HG02943 (cell line): ENCODE data around the gene TNFAIP8.

Source experiments
- ATAC-seq: cut with Tn5 transposase; IDR thresholded peaks from one replicate; pipeline ENCODE4 v1.9.1; 2021; ENCODE audit warnings: mild to moderate bottlenecking, low read depth, moderate library complexity; ENCODE audit not compliant: unreplicated experiment

TNFAIP8 gene

DNA sequence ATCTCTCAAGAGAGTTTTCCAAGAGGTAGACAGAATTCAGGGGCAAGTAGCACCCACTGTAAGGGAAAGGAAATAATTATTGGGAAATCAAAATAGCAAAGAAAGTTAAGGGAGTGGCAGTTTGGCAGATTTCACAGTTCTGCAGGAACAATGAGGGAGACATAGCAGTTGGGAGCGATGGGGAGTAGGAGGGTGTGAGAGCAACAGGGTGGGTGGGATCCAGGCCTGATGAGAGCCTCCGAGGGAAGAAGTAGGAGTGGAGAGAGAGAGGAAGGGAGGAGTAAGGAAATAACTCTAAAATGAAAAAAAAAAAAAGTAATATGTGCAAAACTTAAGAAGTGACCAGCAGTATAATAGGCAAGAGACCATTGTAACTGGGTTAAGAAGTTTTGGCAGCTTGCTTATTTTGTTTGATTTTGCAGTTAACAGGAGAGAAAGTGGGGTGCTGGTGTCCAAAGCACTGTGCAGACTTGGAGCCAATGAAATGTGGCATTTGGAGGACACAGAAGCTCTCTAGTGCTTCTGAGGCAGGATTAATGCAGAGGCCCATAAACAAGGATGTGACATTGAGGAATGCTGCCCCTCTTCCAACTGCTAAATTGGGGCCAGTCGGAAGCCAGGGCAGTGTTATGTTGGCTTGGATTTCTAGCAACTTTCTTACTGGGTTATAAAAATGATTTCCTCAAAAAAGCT, 10.2 kb downstream of the TNFAIP8 start:
- no peak for ATAC-seq

DNA sequence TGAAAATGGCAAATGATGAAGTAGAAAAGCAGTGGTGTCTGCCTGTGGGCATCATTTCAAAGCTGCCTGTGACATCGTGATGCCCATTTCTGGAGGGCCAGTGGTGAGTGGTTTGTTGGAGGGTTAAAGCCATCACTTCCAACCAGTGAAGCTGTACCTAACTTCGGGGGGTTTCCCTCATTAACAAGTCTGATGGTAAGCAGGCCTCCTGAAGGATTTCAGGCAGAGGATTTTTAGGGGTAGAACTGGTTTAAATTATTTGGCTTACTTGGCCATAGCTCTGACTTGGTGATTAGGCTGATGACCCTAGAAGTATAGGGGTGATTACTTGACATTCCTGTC, 10.7 kb downstream of the TNFAIP8 start:
- ATAC-seq, result no peak

- peak; percentile 62 for ATAC-seq
These were observed 11.9 kb downstream of the TNFAIP8 start for GRCh38 chr5:119367502-119368237.

DNA sequence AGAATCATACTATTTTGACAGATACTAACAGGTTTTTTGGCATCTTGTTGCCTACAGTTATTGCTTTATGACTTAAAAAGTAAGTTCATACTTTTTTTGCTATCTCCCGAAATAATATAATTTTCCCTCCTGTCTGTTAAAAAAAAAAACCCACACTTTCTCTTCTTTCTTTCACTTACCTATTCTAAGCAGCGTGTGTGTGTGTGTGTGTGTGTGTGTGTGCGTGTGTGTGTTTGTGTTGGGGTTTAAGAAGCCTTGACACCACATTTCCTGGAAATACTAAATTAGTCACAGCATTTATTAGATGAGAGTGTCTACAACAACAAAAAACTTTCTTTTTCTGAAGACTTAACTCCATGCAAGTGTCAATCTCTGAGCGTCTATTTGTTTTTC, 12.4 kb downstream of the TNFAIP8 start:
- ATAC-seq, result no peak

GRCh38 chr5:119370486-119370885, 14.7 kb downstream of the TNFAIP8 start:
- ATAC-seq, result no peak

- no peak for ATAC-seq
These were observed 15.3 kb downstream of the TNFAIP8 start for GRCh38 chr5:119371146-119371545.

- no peak for ATAC-seq
These were observed 17.6 kb downstream of the TNFAIP8 start for GRCh38 chr5:119373449-119373858.

DNA sequence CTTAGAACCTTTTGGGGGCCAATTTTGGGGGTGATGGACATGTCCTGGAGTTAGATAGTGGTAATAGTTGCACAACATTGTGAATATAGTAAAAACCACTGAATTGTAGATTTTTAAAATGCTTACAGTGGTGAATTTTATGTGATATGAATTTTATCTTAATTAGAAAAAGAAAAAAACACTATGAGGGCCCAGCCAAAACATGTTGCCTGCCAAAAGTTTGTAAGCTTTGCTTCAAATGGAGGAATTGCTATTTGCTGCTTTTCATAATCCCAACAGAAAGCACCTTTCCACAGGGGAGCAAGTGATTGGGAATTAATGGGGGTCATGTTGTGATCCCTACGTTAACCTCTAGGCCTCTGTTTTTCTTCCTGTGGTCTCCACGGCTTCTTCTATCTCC, 19.1 kb downstream of the TNFAIP8 start:
- no peak for ATAC-seq

DNA sequence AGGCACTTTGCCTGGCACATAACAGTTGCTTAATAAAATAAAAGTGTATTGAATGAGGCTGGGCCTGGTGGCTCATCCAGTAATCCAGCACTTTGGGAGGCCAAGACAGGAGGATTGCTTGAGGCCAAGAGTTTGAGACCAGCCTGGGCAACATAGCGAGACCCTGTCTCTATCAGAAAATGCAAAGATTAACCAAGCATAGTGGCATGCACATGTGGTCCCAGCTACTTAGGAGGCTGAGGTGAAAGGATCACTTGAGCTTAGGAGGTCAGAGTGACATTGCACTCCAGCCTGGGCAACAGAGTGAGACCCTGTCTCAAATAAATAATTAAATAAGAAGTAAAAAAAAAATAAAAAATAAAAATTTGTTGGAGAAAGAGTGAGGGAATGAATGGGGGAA, 21.2 kb downstream of the TNFAIP8 start:
- ATAC-seq, result no peak

- no peak for ATAC-seq
These were observed 22.4 kb downstream of the TNFAIP8 start for GRCh38 chr5:119378075-119378700.

GRCh38 chr5:119379096-119379495, 23.3 kb downstream of the TNFAIP8 start:
- no peak for ATAC-seq

- no peak for ATAC-seq
These were observed 24.2 kb downstream of the TNFAIP8 start for GRCh38 chr5:119379942-119380547.

- ATAC-seq, result no peak
These were observed 26.4 kb downstream of the TNFAIP8 start for GRCh38 chr5:119382169-119382568.

GRCh38 chr5:119383008-119383407, 27.2 kb downstream of the TNFAIP8 start:
- ATAC-seq, result no peak

GRCh38 chr5:119385136-119385535, 29.3 kb downstream of the TNFAIP8 start:
- ATAC-seq, result no peak

GRCh38 chr5:119385536-119386128, 29.8 kb downstream of the TNFAIP8 start:
- no peak for ATAC-seq

GRCh38 chr5:119386596-119387344, 31.0 kb downstream of the TNFAIP8 start:
- ATAC-seq, result no peak

DNA sequence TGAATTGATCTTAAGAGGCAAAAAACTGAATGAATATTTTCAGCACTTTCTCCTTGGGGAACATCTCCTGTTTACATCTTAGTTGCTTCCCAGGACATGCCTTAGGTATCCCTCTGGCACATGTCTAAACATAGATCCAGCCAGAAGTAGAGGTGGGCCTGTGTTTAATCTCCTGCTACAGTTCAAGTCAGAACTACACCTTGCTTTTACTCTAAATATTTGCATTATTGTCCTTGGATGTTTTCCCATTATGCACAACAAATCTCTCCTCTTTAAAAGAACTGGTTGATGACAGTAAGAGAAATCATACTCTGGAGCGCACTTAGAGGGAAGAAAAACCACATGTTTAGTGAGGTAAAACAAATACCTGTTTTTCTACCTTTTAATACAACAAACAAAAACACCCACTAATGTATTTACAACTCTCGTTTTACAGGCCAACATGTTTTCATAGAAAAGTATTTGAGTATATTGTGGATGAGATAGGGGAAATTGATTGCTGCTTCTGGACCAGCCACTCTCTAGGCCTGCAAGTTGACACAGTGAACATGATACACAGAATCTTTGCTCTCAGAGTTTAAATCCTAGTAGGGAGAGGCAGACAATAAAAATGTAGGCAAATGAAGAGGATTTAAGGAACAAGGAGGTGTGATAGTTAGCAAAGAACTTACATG, 32.3 kb downstream of the TNFAIP8 start:
- ATAC-seq, result no peak

DNA sequence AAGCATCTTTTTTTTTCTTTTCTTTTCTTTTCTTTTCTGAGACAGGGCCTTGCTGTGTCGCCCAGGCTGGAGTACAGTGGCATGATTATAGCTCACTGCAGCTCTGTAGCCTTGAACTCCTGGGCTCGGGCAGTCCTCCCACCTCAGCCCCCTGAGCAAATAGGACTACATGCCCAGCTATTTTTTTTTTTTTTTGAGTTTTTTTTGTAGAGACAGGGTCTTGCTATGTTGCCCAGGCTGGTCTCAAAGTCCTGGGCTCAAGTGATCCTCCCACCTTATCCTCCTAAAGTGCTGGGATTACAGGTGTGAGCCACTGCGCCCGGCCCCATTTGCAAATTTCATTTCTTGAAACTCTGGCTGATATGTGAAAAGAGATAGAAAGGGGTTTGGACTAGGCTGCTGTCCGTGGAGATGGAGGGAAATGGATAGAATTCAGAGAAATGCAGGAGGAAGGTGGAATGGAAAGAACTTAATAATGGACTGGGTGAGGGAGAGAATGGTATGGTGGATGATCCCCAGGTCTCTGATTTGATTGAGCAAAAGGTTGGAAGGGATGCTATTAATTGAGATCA, 32.9 kb downstream of the TNFAIP8 start:
- no peak for ATAC-seq
